HG02763 (cell line): ENCODE data around the gene SRGAP2B.
"Not testable (repeated sequence)": the region's sequence is repeated elsewhere in the genome, so short reads cannot be mapped to it uniquely, and the experiment has no call there.

Source experiments
- ATAC-seq: cut with Tn5 transposase; IDR thresholded peaks from one replicate; pipeline ENCODE4 v1.9.1; 2021; ENCODE audit warnings: mild to moderate bottlenecking, moderate library complexity; ENCODE audit not compliant: unreplicated experiment

SRGAP2B gene

GRCh38 chr1:144961604-144962583 is 133.2 kb downstream of the SRGAP2B start:
- not testable (repeated sequence) for ATAC-seq

GRCh38 chr1:144960929-144961488 is 134.1 kb downstream of the SRGAP2B start:
- ATAC-seq = not testable (repeated sequence)

DNA sequence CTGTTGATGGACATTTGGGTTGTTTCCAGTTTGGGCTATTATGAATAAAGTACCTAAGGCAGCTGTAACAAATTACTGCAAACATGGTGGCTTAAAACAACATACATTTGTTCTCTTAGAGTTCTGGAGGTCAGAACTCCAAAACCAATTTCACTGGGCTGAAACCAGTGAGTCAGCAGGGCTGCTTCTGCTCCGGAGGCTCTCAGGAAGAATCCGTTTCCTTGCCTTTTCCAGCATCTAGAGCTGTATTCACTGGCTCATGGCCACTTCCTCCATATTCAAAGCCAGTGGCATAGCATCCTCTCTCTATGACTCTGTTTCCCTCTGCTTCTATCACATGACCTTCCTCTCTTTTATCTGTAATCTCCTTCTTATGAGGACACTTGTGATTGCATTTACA is 146.7 kb downstream of the SRGAP2B start:
- not testable (repeated sequence) for ATAC-seq

- not testable (repeated sequence) for ATAC-seq
These were observed 147.6 kb downstream of the SRGAP2B start for GRCh38 chr1:144947495-144947894.

DNA sequence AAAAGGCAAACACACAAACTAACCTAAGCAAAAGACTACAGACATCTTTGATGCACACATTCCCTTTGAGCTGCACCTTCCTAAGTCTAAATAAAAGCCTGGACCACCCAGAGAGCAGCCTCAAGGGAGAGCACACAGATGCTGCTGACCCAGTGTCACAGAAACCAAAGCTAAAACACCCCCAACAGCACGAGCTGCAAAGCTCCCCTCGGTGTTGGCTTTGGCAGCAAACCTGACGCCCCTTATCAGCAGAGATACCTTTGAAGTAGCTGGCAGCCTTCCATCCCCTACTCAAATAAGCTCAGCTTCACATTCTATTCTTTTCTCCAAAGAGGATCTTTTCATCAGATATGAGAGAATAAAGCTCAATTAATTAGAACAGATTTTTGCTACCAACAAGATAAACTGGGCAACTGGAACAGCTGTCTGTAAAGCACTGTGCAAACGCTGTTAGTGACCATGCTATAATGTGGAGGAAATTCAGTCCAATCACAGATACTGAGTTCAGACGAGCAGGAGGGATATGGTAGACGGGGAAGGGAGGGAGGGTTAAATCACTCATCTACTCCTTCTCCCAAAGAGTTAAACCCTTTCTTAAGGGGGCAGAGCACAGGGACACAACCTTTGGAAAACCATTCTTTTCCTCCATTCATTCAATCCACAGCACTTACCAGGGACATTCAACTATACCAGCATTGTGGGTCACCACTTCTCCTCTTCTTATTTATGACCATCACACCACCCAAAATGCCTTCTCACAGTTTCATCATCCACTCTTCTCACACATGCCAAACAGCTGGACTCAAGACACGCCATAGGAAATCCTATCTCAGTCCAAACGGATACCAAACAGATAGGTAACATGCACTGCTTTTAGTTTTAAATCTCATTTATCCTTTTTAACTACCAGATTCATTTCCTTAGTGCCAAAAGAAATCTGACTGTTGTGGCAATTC is 148.3 kb downstream of the SRGAP2B start:
- ATAC-seq = not testable (repeated sequence)

DNA sequence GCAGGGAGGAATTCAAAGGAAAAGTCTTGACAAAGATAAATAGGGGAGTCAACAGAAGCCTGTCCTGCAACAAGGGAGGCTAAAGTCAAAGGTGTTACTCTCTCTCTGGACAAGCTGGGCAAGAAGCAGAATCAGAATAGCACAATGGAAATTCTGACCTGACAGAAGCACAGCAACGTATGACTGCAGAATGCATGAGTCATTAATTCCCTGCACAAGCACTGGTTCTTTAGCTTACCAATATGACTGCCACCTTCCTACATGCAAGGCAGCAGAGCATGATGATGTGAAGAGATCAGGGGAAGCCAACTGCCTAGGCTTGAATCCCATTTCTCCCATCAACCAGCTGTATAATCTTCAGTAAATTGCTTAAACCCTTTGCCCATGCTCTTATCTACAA is 153.4 kb downstream of the SRGAP2B start:
- peak; percentile 48 for ATAC-seq

GRCh38 chr1:144940054-144940453 is 155.1 kb downstream of the SRGAP2B start:
- ATAC-seq = peak; percentile 48

GRCh38 chr1:144938627-144939026 is 156.5 kb downstream of the SRGAP2B start:
- not testable (repeated sequence) for ATAC-seq

GRCh38 chr1:144936186-144936732 is 158.9 kb downstream of the SRGAP2B start:
- not testable (repeated sequence) for ATAC-seq

DNA sequence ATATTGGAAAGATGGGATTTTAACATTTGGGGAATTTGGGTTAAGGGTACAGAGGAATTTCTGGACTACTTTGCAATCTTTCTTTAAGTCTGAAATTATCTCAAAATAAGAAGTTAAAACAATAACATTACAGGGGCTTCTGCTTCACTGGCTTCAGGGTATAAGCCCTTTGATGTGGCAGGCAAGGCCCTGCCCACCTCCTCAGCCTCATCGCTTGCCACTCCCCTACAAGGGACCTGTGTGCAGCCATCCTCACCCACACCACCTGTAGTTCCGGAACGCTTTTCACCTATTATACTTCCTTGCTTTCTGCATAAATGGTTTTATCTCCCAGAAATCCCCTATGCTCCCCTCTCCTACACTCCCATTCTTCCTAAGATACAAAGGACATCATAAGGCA is 159.8 kb downstream of the SRGAP2B start:
- ATAC-seq = not testable (repeated sequence)

- not testable (repeated sequence) for ATAC-seq
These were observed 162.1 kb downstream of the SRGAP2B start for GRCh38 chr1:144933014-144933413.

DNA sequence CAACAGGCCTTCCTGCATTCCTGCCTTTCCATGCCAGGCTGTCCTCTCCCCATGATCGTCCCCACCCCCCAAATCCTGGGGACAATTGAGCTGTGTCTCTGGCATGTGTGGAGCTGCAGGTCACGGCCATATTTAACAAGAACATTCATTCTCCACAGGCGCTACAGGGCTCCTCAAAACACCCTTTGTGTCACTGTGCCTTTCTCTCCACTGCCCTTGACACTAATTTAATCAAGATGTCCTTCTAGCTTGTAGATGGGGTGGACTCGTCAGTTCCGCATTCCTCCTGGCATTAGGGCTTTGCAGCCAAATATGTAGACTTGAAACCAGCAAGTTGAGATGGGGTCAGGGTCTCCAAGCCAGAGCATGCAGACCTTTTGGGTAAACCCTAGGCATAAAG is 163.0 kb downstream of the SRGAP2B start:
- not testable (repeated sequence) for ATAC-seq

- ATAC-seq = not testable (repeated sequence)
These were observed 163.6 kb downstream of the SRGAP2B start for GRCh38 chr1:144931553-144931952.

- ATAC-seq = not testable (repeated sequence)
These were observed 164.9 kb downstream of the SRGAP2B start for GRCh38 chr1:144930085-144930777.

DNA sequence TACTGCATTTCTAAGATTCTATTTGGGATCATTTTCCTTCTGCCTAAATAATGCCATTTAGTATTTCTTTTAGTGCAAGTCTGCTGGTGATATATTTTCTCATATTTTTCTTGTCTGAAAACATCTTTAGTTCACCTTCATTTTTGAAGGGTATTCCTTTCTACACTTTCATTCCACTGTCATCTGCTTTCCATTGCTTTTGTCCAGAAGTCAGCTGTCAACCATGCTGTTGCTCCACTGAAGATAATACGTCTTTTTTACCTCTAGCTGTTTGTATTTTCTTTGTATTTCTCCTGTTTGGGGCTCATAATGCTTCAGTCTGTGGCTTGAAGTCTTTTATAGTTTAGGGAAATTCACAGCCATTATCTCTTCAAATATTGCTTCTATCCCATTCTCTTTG is 167.8 kb downstream of the SRGAP2B start:
- not testable (repeated sequence) for ATAC-seq

- not testable (repeated sequence) for ATAC-seq
These were observed 171.5 kb downstream of the SRGAP2B start for GRCh38 chr1:144923640-144924039.

GRCh38 chr1:144922785-144923184 is 172.3 kb downstream of the SRGAP2B start:
- not testable (repeated sequence) for ATAC-seq

DNA sequence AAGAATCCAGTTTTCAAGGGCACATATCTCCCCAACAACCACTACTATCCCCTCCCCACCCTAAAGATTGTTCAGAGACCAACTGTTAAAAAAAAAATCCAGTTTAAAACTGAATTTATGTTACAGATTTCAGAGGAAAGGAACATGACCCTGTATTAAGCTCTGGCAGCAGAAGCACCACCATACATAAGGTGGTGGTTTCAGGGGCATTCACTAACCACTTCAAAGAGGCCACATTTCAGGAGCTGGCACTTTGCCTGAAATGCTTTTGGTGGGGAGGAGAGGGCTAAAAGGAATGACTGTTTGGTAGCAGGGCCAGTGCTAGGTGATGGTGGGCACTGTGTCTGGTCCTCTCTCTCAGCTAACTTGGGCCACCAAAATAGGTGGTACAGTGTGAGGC is 176.0 kb downstream of the SRGAP2B start:
- ATAC-seq = not testable (repeated sequence)

DNA sequence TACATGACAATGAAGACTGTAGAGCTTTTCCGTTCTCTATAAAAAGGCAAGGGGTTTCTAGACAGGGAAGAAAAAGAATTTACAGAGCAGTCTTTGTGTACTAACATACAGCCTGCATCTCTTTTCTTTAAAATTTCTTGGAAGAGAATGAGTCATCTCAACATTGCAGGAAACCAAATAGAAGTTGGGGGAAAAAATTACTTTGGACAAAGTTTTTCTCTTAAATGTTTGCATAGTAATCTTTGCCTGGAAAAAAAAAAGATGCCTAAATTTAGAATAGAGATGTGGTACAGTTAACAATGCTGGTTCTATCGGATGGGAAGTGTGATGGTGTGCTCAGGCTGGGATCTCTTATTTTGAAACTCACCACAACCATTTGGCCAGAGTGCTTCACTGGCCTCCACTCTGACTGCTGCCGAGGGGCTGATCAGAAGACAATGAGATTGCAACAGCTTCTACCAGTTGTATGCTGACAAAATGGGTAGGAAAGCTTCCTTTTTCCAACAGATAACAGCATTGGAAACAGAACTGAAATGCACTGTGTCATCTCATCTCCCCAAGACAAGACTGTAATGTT is 177.0 kb downstream of the SRGAP2B start:
- not testable (repeated sequence) for ATAC-seq
